HG03439 (cell line): ENCODE measurements around the gene OR4A5.
"Not testable (repeated sequence)": the region's sequence is repeated elsewhere in the genome, so short reads cannot be mapped to it uniquely, and the experiment has no call there.

Experiments used
- ATAC-seq: cut with Tn5 transposase; IDR thresholded peaks from one replicate; pipeline ENCODE4 v1.9.1; 2021; ENCODE audit warnings: mild to moderate bottlenecking, moderate library complexity; ENCODE audit not compliant: unreplicated experiment

Gene OR4A5

GRCh38 chr11:54706532-54706931, at the start of gene OR4A5:
OR4A5 (plus strand) TSS chr11:54706832; CDS start chr11:54706885, 53 bp downstream.
- ATAC-seq, result not testable (repeated sequence)

- not testable (repeated sequence) for ATAC-seq
These were observed 13.5 kb downstream of the OR4A5 start for GRCh38 chr11:54720094-54720493.
